Fibroblast of mammary gland (primary cell): Measurements from ENCODE around the gene EIF3D.
A peak's percentile ranks its signal among the peaks of the same experiment; 100 is the strongest.

Experiments
- DNase-seq: peaks from one replicate; pipeline ENCODE4 v3.0.0-alpha.2; 2010; ENCODE audit warnings: low read depth
- H3K4me3 ChIP-seq: 2 replicates; pipeline ENCODE4 v1.5.1; 2011; ENCODE audit warnings: low read depth, mild to moderate bottlenecking, low read length, moderate library complexity; ENCODE audit not compliant: control insufficient read depth
- CTCF ChIP-seq: conservative IDR thresholded peaks from 2 replicates; pipeline ENCODE4 v1.5.1; 2011; ENCODE audit warnings: low read depth, low read length, inconsistent platforms; ENCODE audit not compliant: control insufficient read depth, insufficient read depth

The EIF3D gene

GRCh38 chr22:36550701-36551495 is 21.9 kb upstream of the EIF3D start:
- no peak for DNase-seq
- no peak for TF ChIP-seq CTCF
- no peak overlapping the region for H3K4me3 ChIP-seq

GRCh38 chr22:36549033-36549432 is 20.1 kb upstream of the EIF3D start:
- no peak for TF ChIP-seq CTCF
- H3K4me3 ChIP-seq, result no peak overlapping the region
- no peak for DNase-seq

GRCh38 chr22:36548606-36549005 is 19.6 kb upstream of the EIF3D start:
- H3K4me3 ChIP-seq, result no peak overlapping the region
- DNase-seq, result no peak
- TF ChIP-seq CTCF, result no peak

GRCh38 chr22:36546932-36547331 is 18.0 kb upstream of the EIF3D start:
- H3K4me3 ChIP-seq, result no peak overlapping the region
- TF ChIP-seq CTCF, result no peak
- DNase-seq, result peak; percentile 85

- no peak overlapping the region for H3K4me3 ChIP-seq
- peak; percentile 63 for DNase-seq
- TF ChIP-seq CTCF, result peak; percentile 59
Measured at GRCh38 chr22:36546092-36546804, 17.3 kb upstream of the EIF3D start.

GRCh38 chr22:36544107-36544620 is 15.2 kb upstream of the EIF3D start:
- TF ChIP-seq CTCF, result no peak
- no peak overlapping the region for H3K4me3 ChIP-seq
- DNase-seq, result peak; percentile 63
